ENCODE data around the gene ZBED4. TPM values are rescaled to one million over a fixed set of nuclear protein-coding genes. Genes with fewer than 3 reads are reported as not detected.

Gene ZBED4
- total RNA-seq, 1 experiment from 2014 or later: 23.0 TPM

- Histone ChIP-seq H2BK5ac (ENCODE audit: insufficient read length, low read length) (no peak overlapping the region), H3K23me2 (ENCODE audit: insufficient read length, low read depth, low read length, poor library complexity, severe bottlenecking) (no peaks in the 10 kb centered on the region), H3T11ph (ENCODE audit: low read length) (no peak overlapping the region), H2BK20ac (ENCODE audit: low read depth, low read length, poor library complexity, severe bottlenecking) (no peak overlapping the region), H4K5ac (ENCODE audit: insufficient read length, low read depth, low read length) (no peak overlapping the region), H2BK12ac (ENCODE audit: insufficient read length, low read depth, low read length) (no peak overlapping the region), H3K14ac (ENCODE audit: insufficient read depth, low read length) (no peak overlapping the region), H4K20me1 (ENCODE audit: control insufficient read depth, insufficient read depth, insufficient read length) (no peaks in the 10 kb centered on the region), H3K4ac (ENCODE audit: low read depth, low read length) (no peak overlapping the region), H3K27ac (ENCODE audit: insufficient read length, low read depth, low read length) (no peak overlapping the region), H3K27me3 (ENCODE audit: insufficient read depth, low read length) (no peaks in the 10 kb centered on the region), H2BK120ac (ENCODE audit: low read depth, low read length, poor library complexity, severe bottlenecking) (no peak overlapping the region), H4K8ac (replicated peaks; ENCODE audit: insufficient read length, low read depth, low read length) (no peak overlapping the region), H4K91ac (ENCODE audit: insufficient read length, low read depth, low read length) (no peak overlapping the region), H3K9me3 (ENCODE audit: control insufficient read depth, low read depth, low read length) (peaks cover 4% of the 10 kb centered on the region), H3K79me2 (ENCODE audit: insufficient read depth, low read length) (peaks cover 29% of the 10 kb centered on the region; the same call in 1 of the 2 replicates), H2AK5ac (ENCODE audit: insufficient read length, low read length) (no peak overlapping the region), H2AFZ (ENCODE audit: low read length) (no peak overlapping the region), H3K9ac (ENCODE audit: extremely low read depth, insufficient read length, low read length) (no peak overlapping the region), H3K23ac (ENCODE audit: insufficient read length, low read depth, low read length) (no peak overlapping the region), H3K56ac (ENCODE audit: insufficient read length, low read depth, low read length) (no peak overlapping the region), H3K4me2 (ENCODE audit: insufficient read depth, insufficient read length, low read length) (no peak overlapping the region), H3K79me1 (ENCODE audit: insufficient read depth, low read depth, low read length, poor library complexity, severe bottlenecking) (peaks cover 14% of the 10 kb centered on the region), H3K18ac (ENCODE audit: insufficient read length, low read depth, low read length) (no peak overlapping the region), H2BK15ac (ENCODE audit: low read depth, low read length) (no peak overlapping the region), H3K4me1 (ENCODE audit: insufficient read depth, low read length) (no peaks in the 10 kb centered on the region)
- Mint-ChIP-seq H3K4me1 (peaks cover 9 to 13% of the 10 kb centered on the region in 2 experiments), H3K4me3 (no peak overlapping the region), H3K9me3 (peaks cover 45 to 51% of the 10 kb centered on the region in 2 experiments), H3K27me3 (ENCODE audit: low read depth) (no peaks in the 10 kb centered on the region), H3K27ac (peak overlapping the region in 2 of 3 experiments; percentile 2 to 21; a peak in 1 of 7 replicates), H3K36me3 (ENCODE audit: insufficient read depth in 1 of 3, low read depth in 3 of 3) (peaks cover 48 to 52% (median 52%) of the 10 kb centered on the region in 3 experiments)
- no CpG with 5 or more reads among the region's 18 CpGs for WGBS (ENCODE audit: extremely low coverage, insufficient read length, low lambda C conversion rate)
- no peak for TF ChIP-seq CTCF (conservative IDR thresholded peaks at IDR 0.05)
- no peak for DNase-seq
Observed at GRCh38 chr22:49867303-49868265, 13.9 kb downstream of the ZBED4 start.

All from H9 (cell line).